Ascending aorta (tissue), 2 donors: Measurements from ENCODE around the gene COL6A1. TPM values are rescaled to one million over a fixed set of nuclear protein-coding genes. Genes with fewer than 3 reads are reported as not detected.

ENCODE experiments used
- DNase-seq, 2 donors: peaks; one replicate each; pipeline ENCODE4 v3.0.0-alpha.2; 2019; ENCODE audit warnings: low spot score in 2 of 2
- H3K27ac ChIP-seq, 2 donors: fragments of 200-600 bp; sonication (generic); one replicate each; pipeline ENCODE4 v1.5.1; 2016 to 2017; ENCODE audit warnings: mild to moderate bottlenecking in 1 of 2
- H3K27me3 ChIP-seq: fragments of 200-600 bp; sonication (generic); one replicate; pipeline ENCODE4 v1.5.1; 2017
- H3K36me3 ChIP-seq, 2 donors: fragments of 200-600 bp; sonication (generic); one replicate each; pipeline ENCODE4 v1.5.1; 2016
- H3K4me1 ChIP-seq, 2 donors: fragments of 200-600 bp; sonication (generic); one replicate each; pipeline ENCODE4 v1.5.1; 2016 to 2017; ENCODE audit warnings: mild to moderate bottlenecking in 1 of 2
- H3K4me3 ChIP-seq, 2 donors: fragments of 200-600 bp; sonication (generic); one replicate each; pipeline ENCODE4 v1.5.1; 2016 to 2017; ENCODE audit warnings: mild to moderate bottlenecking in 1 of 2
- H3K9me3 ChIP-seq, 2 donors: fragments of 200-600 bp; sonication (generic); one replicate each; pipeline ENCODE4 v1.5.1; 2016
- intact Hi-C: fragments of 100-400 bp; cut with DNase I; formaldehyde crosslinking; loops from one replicate; pipeline ENCODE4 v1.15.1; 2023
- total RNA-seq: library from RNA; depleted of rRNA; stranded (reverse); fragments of >200 nt; gene quantifications from one replicate; pipeline ENCODE4 v1.1.0, GENCODE V29; 2016
- TF ChIP-seq, protein P1 (sequence below), 3 experiments: fragments of 200-600 bp in 2 of 3; fragments of 450-650 bp in 1 of 3; sonication (generic) in 2 of 3; IDR thresholded peaks; one replicate each; pipeline ENCODE4 v1.5.1; 2016 to 2019; ENCODE audit warnings: antibody characterized with exemption in 3 of 3, mild to moderate bottlenecking in 1 of 3, moderate library complexity in 1 of 3

The COL6A1 gene
- total RNA-seq, 1 donor from 2014 or later, result 1,564 TPM

- H3K27ac ChIP-seq, result peak overlapping the region in 1 of 2 donors; percentile 99
- H3K36me3 ChIP-seq, result no peaks in the 10 kb centered on the region
- no peaks in the 10 kb centered on the region for H3K9me3 ChIP-seq
- intact Hi-C loops, result no loop called here
- peaks cover 25 to 50% of the 10 kb centered on the region in 2 donors for H3K4me1 ChIP-seq
- H3K27me3 ChIP-seq, result no peaks in the 10 kb centered on the region
- TF ChIP-seq, protein P1, sequence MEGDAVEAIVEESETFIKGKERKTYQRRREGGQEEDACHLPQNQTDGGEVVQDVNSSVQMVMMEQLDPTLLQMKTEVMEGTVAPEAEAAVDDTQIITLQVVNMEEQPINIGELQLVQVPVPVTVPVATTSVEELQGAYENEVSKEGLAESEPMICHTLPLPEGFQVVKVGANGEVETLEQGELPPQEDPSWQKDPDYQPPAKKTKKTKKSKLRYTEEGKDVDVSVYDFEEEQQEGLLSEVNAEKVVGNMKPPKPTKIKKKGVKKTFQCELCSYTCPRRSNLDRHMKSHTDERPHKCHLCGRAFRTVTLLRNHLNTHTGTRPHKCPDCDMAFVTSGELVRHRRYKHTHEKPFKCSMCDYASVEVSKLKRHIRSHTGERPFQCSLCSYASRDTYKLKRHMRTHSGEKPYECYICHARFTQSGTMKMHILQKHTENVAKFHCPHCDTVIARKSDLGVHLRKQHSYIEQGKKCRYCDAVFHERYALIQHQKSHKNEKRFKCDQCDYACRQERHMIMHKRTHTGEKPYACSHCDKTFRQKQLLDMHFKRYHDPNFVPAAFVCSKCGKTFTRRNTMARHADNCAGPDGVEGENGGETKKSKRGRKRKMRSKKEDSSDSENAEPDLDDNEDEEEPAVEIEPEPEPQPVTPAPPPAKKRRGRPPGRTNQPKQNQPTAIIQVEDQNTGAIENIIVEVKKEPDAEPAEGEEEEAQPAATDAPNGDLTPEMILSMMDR (IDR thresholded peaks at IDR 0.05), result no peak
- no peak overlapping the region for H3K4me3 ChIP-seq
- DNase-seq, result peak in 1 of 2 donors; percentile 62
Measured at GRCh38 chr21:46052703-46053651, 71.4 kb downstream of the COL6A1 start.

DNA sequence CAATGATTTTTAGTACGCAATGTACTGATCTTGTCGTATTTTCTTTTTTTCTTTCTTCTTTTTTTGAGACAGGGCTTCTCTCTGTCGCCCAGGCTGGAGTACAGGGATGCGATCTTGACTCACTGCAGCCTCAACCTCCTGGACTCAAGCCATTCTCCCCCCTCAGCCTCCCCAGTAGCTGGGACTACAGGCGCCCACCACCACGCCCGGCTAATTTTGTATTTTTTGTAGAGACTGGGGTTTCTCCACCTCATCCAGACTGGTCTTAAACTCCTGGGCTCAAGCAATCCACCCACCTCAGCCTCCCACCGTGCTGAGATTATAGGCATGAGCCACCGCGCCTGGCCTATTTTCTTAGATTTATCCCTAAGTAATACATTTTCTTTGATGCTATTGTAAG, 72.5 kb downstream of the COL6A1 start:
- no peaks in the 10 kb centered on the region for H3K27me3 ChIP-seq
- peaks cover 25 to 47% of the 10 kb centered on the region in 2 donors for H3K4me1 ChIP-seq
- intact Hi-C loops, result no loop called here
- no peaks in the 10 kb centered on the region for H3K9me3 ChIP-seq
- no peak for DNase-seq
- H3K27ac ChIP-seq, result peak overlapping the region; percentile 94 to 99
- TF ChIP-seq, protein P1 (IDR thresholded peaks at IDR 0.05), result no peak
- no peaks in the 10 kb centered on the region for H3K36me3 ChIP-seq
- H3K4me3 ChIP-seq, result no peak overlapping the region

DNA sequence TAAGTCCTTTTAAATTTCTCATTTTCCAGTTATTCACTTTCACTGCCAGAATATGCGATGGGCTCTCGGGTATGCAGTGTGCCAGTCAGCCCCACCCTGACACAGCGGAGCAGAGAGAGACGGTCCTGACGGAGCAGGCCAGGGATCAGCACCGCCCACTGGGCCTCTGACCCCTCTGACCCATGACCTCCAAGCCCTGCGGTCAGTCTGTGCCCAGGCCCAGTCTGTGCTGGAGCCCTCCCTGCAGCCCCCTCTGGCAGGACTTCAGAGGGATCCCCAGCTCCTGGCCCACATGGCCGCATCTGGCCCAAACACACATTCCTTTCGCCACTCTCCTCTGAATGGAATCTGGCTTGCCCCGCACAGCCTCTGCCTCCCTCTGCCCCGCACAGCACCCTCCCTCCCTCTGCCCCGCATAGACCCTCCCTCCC, 72.9 kb downstream of the COL6A1 start:
- intact Hi-C loops, result no loop called here
- TF ChIP-seq, protein P1 (IDR thresholded peaks at IDR 0.05), result no peak
- no peaks in the 10 kb centered on the region for H3K27me3 ChIP-seq
- H3K4me3 ChIP-seq, result no peak overlapping the region
- no peaks in the 10 kb centered on the region for H3K36me3 ChIP-seq
- DNase-seq, result peak in 1 of 2 donors; percentile 80
- peak overlapping the region; percentile 94 to 99 for H3K27ac ChIP-seq
- no peaks in the 10 kb centered on the region for H3K9me3 ChIP-seq
- peaks cover 25 to 44% of the 10 kb centered on the region in 2 donors for H3K4me1 ChIP-seq

Other genes with a start within 250 kb of the COL6A1 start
- 1,704 TPM for gene COL6A2, start 116.3 kb downstream of the COL6A1 start, total RNA-seq
- gene FTCD, start 173.8 kb downstream of the COL6A1 start, total RNA-seq, result 0.85 TPM
- gene SPATC1L, start 202.7 kb downstream of the COL6A1 start, total RNA-seq, result 37.4 TPM
- 49.4 TPM for gene LSS, start 247.0 kb downstream of the COL6A1 start, total RNA-seq